ENCODE results near the gene LNX2. TPM values are rescaled to one million over a fixed set of nuclear protein-coding genes. Genes with fewer than 3 reads are reported as not detected.

Gene LNX2
- total RNA-seq, 1 experiment from 2014 or later = 12.1 TPM

GRCh38 chr13:27572234-27572901 is 48.0 kb downstream of the LNX2 start:
- CTCF ChIA-PET = no interaction called here
- no peaks in the 10 kb centered on the region; the same call in 1 of the 2 replicates for H3K79me2 ChIP-seq (ENCODE audit: insufficient read depth, low read length)
- H4K20me1 ChIP-seq (ENCODE audit: insufficient read depth) = no peaks in the 10 kb centered on the region
- RAD21 ChIA-PET (ENCODE audit: low non-redundant PET in 1 of 2, low total read pairs in 2 of 2, uncharacterized antibody in 2 of 2, unreplicated experiment in 2 of 2) = no interaction called here
- H2AFZ ChIP-seq (ENCODE audit: low read depth, low read length, poor library complexity, severe bottlenecking) = no peak overlapping the region
- H3K27ac ChIP-seq (ENCODE audit: low read depth, low read length) = no peak overlapping the region
- DNase-seq (ENCODE audit: low read depth, low spot score) (no peak), ATAC-seq (no peak)
- POLR2A ChIA-PET = no interaction called here
- no peak overlapping the region for H3K4me3 ChIP-seq (replicated peaks in 1 of 2; ENCODE audit: low read depth in 1 of 2, low read length in 2 of 2)
- H3K9me2 ChIP-seq (ENCODE audit: insufficient read depth) = no peaks in the 10 kb centered on the region
- no peaks in the 10 kb centered on the region for H3K9me3 ChIP-seq (ENCODE audit: control insufficient read depth in 1 of 2, insufficient read depth in 1 of 2, low read depth in 1 of 2, low read length in 2 of 2)
- TF ChIP-seq RAD21 (IDR thresholded peaks at IDR 0.05; ENCODE audit: low read depth) (no peak), CEBPB (IDR thresholded peaks at IDR 0.05; ENCODE audit: low read depth) (no peak), ELF1 (IDR thresholded peaks at IDR 0.05; ENCODE audit: borderline replicate concordance, low read depth) (no peak), POLR2A (IDR thresholded peaks at IDR 0.05; ENCODE audit: borderline replicate concordance, extremely low read depth, insufficient read depth, insufficient read length) (no peak), CBX3 (IDR thresholded peaks at IDR 0.05; ENCODE audit: low read depth) (no peak), SRF (IDR thresholded peaks at IDR 0.05; ENCODE audit: low read depth) (no peak), POLR2AphosphoS5 (IDR thresholded peaks at IDR 0.05; ENCODE audit: low read depth, low read length) (no peak), EGR1 (IDR thresholded peaks at IDR 0.05; ENCODE audit: low read depth) (no peak), ZNF274 (IDR thresholded peaks at IDR 0.05; ENCODE audit: low read depth, low read length) (no peak), EZH2 (IDR thresholded peaks at IDR 0.05) (no peak), MAX (IDR thresholded peaks at IDR 0.05) (no peak), TCF7L2 (IDR thresholded peaks at IDR 0.05; ENCODE audit: borderline replicate concordance, extremely low read depth, insufficient read depth, insufficient read length) (no peak), SP1 (IDR thresholded peaks at IDR 0.05; ENCODE audit: low read depth) (no peak), ZFX (IDR thresholded peaks at IDR 0.05) (no peak), ATF3 (IDR thresholded peaks at IDR 0.05) (no peak), FOSL1 (IDR thresholded peaks at IDR 0.05; ENCODE audit: low read depth) (no peak), YY1 (IDR thresholded peaks at IDR 0.05; ENCODE audit: extremely low read depth, insufficient replicate concordance, low read depth, low read length) (no peak)
- TF ChIP-seq, protein P1, sequence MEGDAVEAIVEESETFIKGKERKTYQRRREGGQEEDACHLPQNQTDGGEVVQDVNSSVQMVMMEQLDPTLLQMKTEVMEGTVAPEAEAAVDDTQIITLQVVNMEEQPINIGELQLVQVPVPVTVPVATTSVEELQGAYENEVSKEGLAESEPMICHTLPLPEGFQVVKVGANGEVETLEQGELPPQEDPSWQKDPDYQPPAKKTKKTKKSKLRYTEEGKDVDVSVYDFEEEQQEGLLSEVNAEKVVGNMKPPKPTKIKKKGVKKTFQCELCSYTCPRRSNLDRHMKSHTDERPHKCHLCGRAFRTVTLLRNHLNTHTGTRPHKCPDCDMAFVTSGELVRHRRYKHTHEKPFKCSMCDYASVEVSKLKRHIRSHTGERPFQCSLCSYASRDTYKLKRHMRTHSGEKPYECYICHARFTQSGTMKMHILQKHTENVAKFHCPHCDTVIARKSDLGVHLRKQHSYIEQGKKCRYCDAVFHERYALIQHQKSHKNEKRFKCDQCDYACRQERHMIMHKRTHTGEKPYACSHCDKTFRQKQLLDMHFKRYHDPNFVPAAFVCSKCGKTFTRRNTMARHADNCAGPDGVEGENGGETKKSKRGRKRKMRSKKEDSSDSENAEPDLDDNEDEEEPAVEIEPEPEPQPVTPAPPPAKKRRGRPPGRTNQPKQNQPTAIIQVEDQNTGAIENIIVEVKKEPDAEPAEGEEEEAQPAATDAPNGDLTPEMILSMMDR (IDR thresholded peaks at IDR 0.05 in 2 of 3, conservative IDR thresholded peaks at IDR 0.05 in 1 of 3; ENCODE audit: borderline replicate concordance in 1 of 3, insufficient read depth in 1 of 3, low read depth in 2 of 3, low read length in 2 of 3) = no peak
- TF ChIP-seq, protein P2, sequence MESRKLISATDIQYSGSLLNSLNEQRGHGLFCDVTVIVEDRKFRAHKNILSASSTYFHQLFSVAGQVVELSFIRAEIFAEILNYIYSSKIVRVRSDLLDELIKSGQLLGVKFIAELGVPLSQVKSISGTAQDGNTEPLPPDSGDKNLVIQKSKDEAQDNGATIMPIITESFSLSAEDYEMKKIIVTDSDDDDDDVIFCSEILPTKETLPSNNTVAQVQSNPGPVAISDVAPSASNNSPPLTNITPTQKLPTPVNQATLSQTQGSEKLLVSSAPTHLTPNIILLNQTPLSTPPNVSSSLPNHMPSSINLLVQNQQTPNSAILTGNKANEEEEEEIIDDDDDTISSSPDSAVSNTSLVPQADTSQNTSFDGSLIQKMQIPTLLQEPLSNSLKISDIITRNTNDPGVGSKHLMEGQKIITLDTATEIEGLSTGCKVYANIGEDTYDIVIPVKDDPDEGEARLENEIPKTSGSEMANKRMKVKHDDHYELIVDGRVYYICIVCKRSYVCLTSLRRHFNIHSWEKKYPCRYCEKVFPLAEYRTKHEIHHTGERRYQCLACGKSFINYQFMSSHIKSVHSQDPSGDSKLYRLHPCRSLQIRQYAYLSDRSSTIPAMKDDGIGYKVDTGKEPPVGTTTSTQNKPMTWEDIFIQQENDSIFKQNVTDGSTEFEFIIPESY (IDR thresholded peaks at IDR 0.05; ENCODE audit: extremely low read depth, insufficient replicate concordance, low read length) = no peak
- TF ChIP-seq, protein P3, sequence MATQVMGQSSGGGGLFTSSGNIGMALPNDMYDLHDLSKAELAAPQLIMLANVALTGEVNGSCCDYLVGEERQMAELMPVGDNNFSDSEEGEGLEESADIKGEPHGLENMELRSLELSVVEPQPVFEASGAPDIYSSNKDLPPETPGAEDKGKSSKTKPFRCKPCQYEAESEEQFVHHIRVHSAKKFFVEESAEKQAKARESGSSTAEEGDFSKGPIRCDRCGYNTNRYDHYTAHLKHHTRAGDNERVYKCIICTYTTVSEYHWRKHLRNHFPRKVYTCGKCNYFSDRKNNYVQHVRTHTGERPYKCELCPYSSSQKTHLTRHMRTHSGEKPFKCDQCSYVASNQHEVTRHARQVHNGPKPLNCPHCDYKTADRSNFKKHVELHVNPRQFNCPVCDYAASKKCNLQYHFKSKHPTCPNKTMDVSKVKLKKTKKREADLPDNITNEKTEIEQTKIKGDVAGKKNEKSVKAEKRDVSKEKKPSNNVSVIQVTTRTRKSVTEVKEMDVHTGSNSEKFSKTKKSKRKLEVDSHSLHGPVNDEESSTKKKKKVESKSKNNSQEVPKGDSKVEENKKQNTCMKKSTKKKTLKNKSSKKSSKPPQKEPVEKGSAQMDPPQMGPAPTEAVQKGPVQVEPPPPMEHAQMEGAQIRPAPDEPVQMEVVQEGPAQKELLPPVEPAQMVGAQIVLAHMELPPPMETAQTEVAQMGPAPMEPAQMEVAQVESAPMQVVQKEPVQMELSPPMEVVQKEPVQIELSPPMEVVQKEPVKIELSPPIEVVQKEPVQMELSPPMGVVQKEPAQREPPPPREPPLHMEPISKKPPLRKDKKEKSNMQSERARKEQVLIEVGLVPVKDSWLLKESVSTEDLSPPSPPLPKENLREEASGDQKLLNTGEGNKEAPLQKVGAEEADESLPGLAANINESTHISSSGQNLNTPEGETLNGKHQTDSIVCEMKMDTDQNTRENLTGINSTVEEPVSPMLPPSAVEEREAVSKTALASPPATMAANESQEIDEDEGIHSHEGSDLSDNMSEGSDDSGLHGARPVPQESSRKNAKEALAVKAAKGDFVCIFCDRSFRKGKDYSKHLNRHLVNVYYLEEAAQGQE (IDR thresholded peaks at IDR 0.05; ENCODE audit: low read depth) = no peak
- no peak overlapping the region for H3K9ac ChIP-seq (ENCODE audit: low read length)
- no peak overlapping the region for H3K4me2 ChIP-seq (ENCODE audit: low read length)
- H3K36me3 ChIP-seq (ENCODE audit: control insufficient read depth in 1 of 2, insufficient read depth in 2 of 2, low read length in 2 of 2) = 0 out of 4 replicates have a peak, but pooled peaks cover 0 to 6% of the 10 kb centered on the region in 2 experiments
- no peaks in the 10 kb centered on the region for H3K27me3 ChIP-seq (ENCODE audit: insufficient read depth, low read length)
- H3K4me1 ChIP-seq (ENCODE audit: control insufficient read depth in 1 of 2, insufficient read depth in 2 of 2, low read length in 2 of 2) = no peaks in the 10 kb centered on the region
- no TSS peak for BruUV-seq (replicated peaks)
- intact Hi-C loops (cut with micrococcal nuclease) = no loop called here
